GM23248 (cell line): Measurements from ENCODE around the gene PTCSC3. TPM values are rescaled to one million over a fixed set of nuclear protein-coding genes. Genes with fewer than 3 reads are reported as not detected.

Source experiments
- DNase-seq: peaks from one replicate; pipeline ENCODE4 v3.0.0-alpha.2; 2015
- H2AFZ ChIP-seq: fragments of 200-600 bp; sonication (generic); 2 replicates; pipeline ENCODE4 v1.6.1; 2016; ENCODE audit warnings: antibody characterized with exemption
- H3F3A ChIP-seq: fragments of 200-600 bp; sonication (generic); 2 replicates; pipeline ENCODE4 v1.6.1; 2016; ENCODE audit warnings: mild to moderate bottlenecking, antibody characterized with exemption, mixed run types; ENCODE audit not compliant: insufficient read depth
- H3K27ac ChIP-seq: fragments of 200-600 bp; sonication (generic); 2 replicates; pipeline ENCODE4 v1.5.1; 2016; ENCODE audit warnings: mild to moderate bottlenecking
- H3K27me3 ChIP-seq: fragments of 200-600 bp; sonication (generic); replicated peaks from 2 replicates; pipeline ENCODE4 v1.6.1; 2016; ENCODE audit warnings: mild to moderate bottlenecking; ENCODE audit not compliant: insufficient read depth
- H3K36me3 ChIP-seq: fragments of 200-600 bp; sonication (generic); 2 replicates; pipeline ENCODE4 v1.6.1; 2016; ENCODE audit warnings: low read depth, mild to moderate bottlenecking
- H3K4me1 ChIP-seq: fragments of 200-600 bp; sonication (generic); 2 replicates; pipeline ENCODE4 v1.6.1; 2016; ENCODE audit warnings: mild to moderate bottlenecking; ENCODE audit not compliant: insufficient read depth
- H3K4me2 ChIP-seq: fragments of 200-600 bp; sonication (generic); one replicate; pipeline ENCODE4 v1.6.1; 2016; ENCODE audit warnings: mild to moderate bottlenecking; ENCODE audit not compliant: unreplicated experiment
- H3K4me3 ChIP-seq: fragments of 200-600 bp; sonication (generic); 2 replicates; pipeline ENCODE4 v1.5.1; 2016; ENCODE audit warnings: mild to moderate bottlenecking
- H3K79me2 ChIP-seq: fragments of 200-600 bp; sonication (generic); 2 replicates; pipeline ENCODE4 v1.6.1; 2016; ENCODE audit warnings: mild to moderate bottlenecking; ENCODE audit not compliant: insufficient read depth
- H3K9ac ChIP-seq: fragments of 200-600 bp; sonication (generic); 2 replicates; pipeline ENCODE4 v1.6.1; 2016; ENCODE audit warnings: mild to moderate bottlenecking
- H3K9me2 ChIP-seq: fragments of 200-600 bp; sonication (generic); 2 replicates; pipeline ENCODE4 v1.6.1; 2016; ENCODE audit warnings: mixed run types, mild to moderate bottlenecking, moderate library complexity; ENCODE audit not compliant: insufficient read depth
- H3K9me3 ChIP-seq: fragments of 200-600 bp; sonication (generic); one replicate; pipeline ENCODE4 v1.6.1; 2017; ENCODE audit warnings: low read depth
- H4K20me1 ChIP-seq: fragments of 200-600 bp; sonication (generic); 2 replicates; pipeline ENCODE4 v1.6.0; 2016; ENCODE audit not compliant: insufficient read depth
- EZH2 ChIP-seq: fragments of 200-600 bp; sonication (generic); IDR thresholded peaks from 2 replicates; pipeline ENCODE4 v1.6.1; 2018; ENCODE audit warnings: antibody characterized with exemption, mild to moderate bottlenecking; ENCODE audit not compliant: insufficient read depth, poor library complexity, severe bottlenecking
- EZH2phosphoT487 ChIP-seq: fragments of 200-600 bp; sonication (generic); IDR thresholded peaks from 2 replicates; pipeline ENCODE4 v1.6.1; 2018; ENCODE audit warnings: antibody characterized with exemption, moderate library complexity, mild to moderate bottlenecking, low read depth; ENCODE audit not compliant: insufficient read depth
- WGBS, 2 experiments: methylation state at CpG; one replicate each; pipeline ENCODE4 v1.1.6; 2015 to 2017; ENCODE audit warnings: low lambda C conversion rate in 2 of 2, low coverage in 1 of 2; ENCODE audit errors: missing lambda C conversion rate in 2 of 2; 5-methylcytosine and 5-hydroxymethylcytosine counted together
- in situ Hi-C: fragments of 300-500 bp; cut with MboI; formaldehyde crosslinking; loops from 2 replicates; pipeline ENCODE4 v1.15.0; 2020
- polyA plus RNA-seq: library from polyadenylated mRNA; unstranded; fragments of >200 nt; fragmentation: Nextera tagmentation; extraction: Ambion mirVana; gene quantifications from 2 replicates; pipeline ENCODE4 v1.2.1, GENCODE V29; 2016
- total RNA-seq: library from RNA; depleted of rRNA; stranded (reverse); fragments of >200 nt; shearing (Covaris generic); gene quantifications from 2 replicates; pipeline ENCODE4 v1.2.3, GENCODE V29; 2014

PTCSC3 gene
- total and polyA plus RNA-seq, 2 experiments from 2014 or later = not detected

GRCh38 chr14:36207500-36207899 is 31.0 kb upstream of the PTCSC3 start:
- no peak overlapping the region for H3K4me3 ChIP-seq
- H3K27ac ChIP-seq = no peak overlapping the region
- no peaks in the 10 kb centered on the region for H3F3A ChIP-seq
- no peaks in the 10 kb centered on the region for H3K4me1 ChIP-seq
- no peaks in the 10 kb centered on the region; the same call in none of the 2 replicates for H3K27me3 ChIP-seq
- no peak overlapping the region for H2AFZ ChIP-seq
- TF ChIP-seq EZH2phosphoT487 (no peak), EZH2 (no peak)
- H3K79me2 ChIP-seq = no peaks in the 10 kb centered on the region
- in situ Hi-C loops = no loop called here
- no peak overlapping the region for H3K4me2 ChIP-seq
- H4K20me1 ChIP-seq = no peaks in the 10 kb centered on the region
- no peaks in the 10 kb centered on the region for H3K9me2 ChIP-seq
- no peaks in the 10 kb centered on the region for H3K9me3 ChIP-seq
- H3K36me3 ChIP-seq = no peaks in the 10 kb centered on the region
- DNase-seq = peak; percentile 26
- 55 to 57% methylated on average over 1 of the region's 1 CpG for WGBS, 2 experiments
- H3K9ac ChIP-seq = no peak overlapping the region

GRCh38 chr14:36204461-36205073 is 28.0 kb upstream of the PTCSC3 start:
- TF ChIP-seq EZH2phosphoT487 (no peak), EZH2 (no peak)
- WGBS, 2 experiments = 40 to 53% methylated on average over 4 of the region's 4 CpGs
- Histone ChIP-seq H3K27me3 (no peaks in the 10 kb centered on the region; the same call in none of the 2 replicates), H3K36me3 (no peaks in the 10 kb centered on the region), H3K9ac (no peak overlapping the region), H3K4me3 (no peak overlapping the region), H3K4me2 (no peak overlapping the region), H3K9me2 (no peaks in the 10 kb centered on the region), H2AFZ (no peak overlapping the region), H4K20me1 (no peaks in the 10 kb centered on the region), H3F3A (no peaks in the 10 kb centered on the region), H3K27ac (no peak overlapping the region), H3K79me2 (no peaks in the 10 kb centered on the region), H3K9me3 (no peaks in the 10 kb centered on the region), H3K4me1 (no peaks in the 10 kb centered on the region)
- DNase-seq = no peak
- in situ Hi-C loops = no loop called here

- no peaks in the 10 kb centered on the region for H3K9me3 ChIP-seq
- in situ Hi-C loops = no loop called here
- H3K9ac ChIP-seq = no peak overlapping the region
- no peaks in the 10 kb centered on the region for H3F3A ChIP-seq
- no peaks in the 10 kb centered on the region for H3K79me2 ChIP-seq
- no peaks in the 10 kb centered on the region for H3K4me1 ChIP-seq
- no peak overlapping the region for H3K4me2 ChIP-seq
- no peaks in the 10 kb centered on the region for H4K20me1 ChIP-seq
- H3K27me3 ChIP-seq = no peaks in the 10 kb centered on the region
- H3K9me2 ChIP-seq = no peaks in the 10 kb centered on the region
- WGBS, 2 experiments = 0% methylated on average over 1 of the region's 1 CpG; no CpG with 5 or more reads in 1 of the 2 experiments
- H3K27ac ChIP-seq = no peak overlapping the region
- no peak overlapping the region for H3K4me3 ChIP-seq
- no peaks in the 10 kb centered on the region for H3K36me3 ChIP-seq
- DNase-seq = no peak
- TF ChIP-seq EZH2 = no peak
- no peak for TF ChIP-seq EZH2phosphoT487
- no peak overlapping the region for H2AFZ ChIP-seq
Measured at GRCh38 chr14:36198378-36198777, 21.9 kb upstream of the PTCSC3 start.

GRCh38 chr14:36194663-36195062 is 18.1 kb upstream of the PTCSC3 start:
- 63 to 65% methylated on average over 3 to 4 of the region's 4 CpGs for WGBS, 2 experiments
- no peaks in the 10 kb centered on the region for H3K4me1 ChIP-seq
- in situ Hi-C loops = no loop called here

GRCh38 chr14:36192530-36192929 is 16.0 kb upstream of the PTCSC3 start:
- Histone ChIP-seq H3K27ac (no peak overlapping the region), H3K9me2 (no peaks in the 10 kb centered on the region), H3K36me3 (no peaks in the 10 kb centered on the region), H3K4me3 (no peak overlapping the region), H3K27me3 (no peaks in the 10 kb centered on the region), H3F3A (no peaks in the 10 kb centered on the region), H3K9ac (no peak overlapping the region), H3K79me2 (no peaks in the 10 kb centered on the region), H3K9me3 (no peaks in the 10 kb centered on the region), H3K4me2 (no peak overlapping the region), H2AFZ (no peak overlapping the region), H4K20me1 (no peaks in the 10 kb centered on the region), H3K4me1 (no peaks in the 10 kb centered on the region)
- TF ChIP-seq EZH2 (no peak), EZH2phosphoT487 (no peak)
- in situ Hi-C loops = no loop called here
- DNase-seq = no peak
- 48 to 56% methylated on average over 3 of the region's 3 CpGs for WGBS, 2 experiments

More at GRCh38 chr14:36194663-36195062, 18.1 kb upstream of the PTCSC3 start:
- Histone ChIP-seq H3K4me3 (no peak overlapping the region), H3K9me2 (no peaks in the 10 kb centered on the region), H3K36me3 (no peaks in the 10 kb centered on the region), H3F3A (no peaks in the 10 kb centered on the region), H3K27me3 (no peaks in the 10 kb centered on the region), H3K9me3 (no peaks in the 10 kb centered on the region), H3K4me2 (no peak overlapping the region), H3K27ac (no peak overlapping the region), H2AFZ (no peak overlapping the region), H3K9ac (no peak overlapping the region), H3K79me2 (no peaks in the 10 kb centered on the region), H4K20me1 (no peaks in the 10 kb centered on the region)
- DNase-seq = no peak
- TF ChIP-seq EZH2 (no peak), EZH2phosphoT487 (no peak)
